Measurements from ENCODE around the gene ENKD1. TPM values are rescaled to one million over a fixed set of nuclear protein-coding genes. Genes with fewer than 3 reads are reported as not detected.

ENKD1 gene
- total RNA-seq, 2 donors from 2014 or later: 9.2 to 12.3 TPM

- Histone ChIP-seq H3K9me3 (no peaks in the 10 kb centered on the region), H3K4me3 (no peak overlapping the region), H3K4me1 (peaks cover 0 to 41% of the 10 kb centered on the region in 2 donors), H3K27ac (no peak overlapping the region), H3K27me3 (no peaks in the 10 kb centered on the region), H3K36me3 (no peaks in the 10 kb centered on the region)
- DNase-seq (ENCODE audit: low spot score): no peak
- TF ChIP-seq CTCF (IDR thresholded peaks at IDR 0.05): no peak
Observed at GRCh38 chr16:67664258-67664657, 2.3 kb downstream of the ENKD1 start.

GRCh38 chr16:67663877-67664222 is 2.7 kb downstream of the ENKD1 start:
- DNase-seq (ENCODE audit: low spot score): no peak
- Histone ChIP-seq H3K27ac (no peak overlapping the region), H3K9me3 (no peaks in the 10 kb centered on the region), H3K4me1 (peaks cover 0 to 45% of the 10 kb centered on the region in 2 donors), H3K27me3 (no peaks in the 10 kb centered on the region), H3K36me3 (no peaks in the 10 kb centered on the region), H3K4me3 (no peak overlapping the region)
- no peak for TF ChIP-seq CTCF (IDR thresholded peaks at IDR 0.05)

- H3K4me3 ChIP-seq: no peak overlapping the region
- DNase-seq (ENCODE audit: low spot score): no peak
- TF ChIP-seq CTCF (IDR thresholded peaks at IDR 0.05): no peak
- H3K36me3 ChIP-seq: no peaks in the 10 kb centered on the region
- no peaks in the 10 kb centered on the region for H3K9me3 ChIP-seq
- H3K27me3 ChIP-seq: no peaks in the 10 kb centered on the region
- H3K27ac ChIP-seq: no peak overlapping the region
- peaks cover 0 to 48% of the 10 kb centered on the region in 2 donors for H3K4me1 ChIP-seq
Observed at GRCh38 chr16:67663151-67663876, 3.2 kb downstream of the ENKD1 start.

- Histone ChIP-seq H3K27ac (no peak overlapping the region), H3K4me1 (peaks cover 0 to 42% of the 10 kb centered on the region in 2 donors), H3K9me3 (no peaks in the 10 kb centered on the region), H3K36me3 (no peaks in the 10 kb centered on the region), H3K27me3 (no peaks in the 10 kb centered on the region), H3K4me3 (no peak overlapping the region)
- no peak for TF ChIP-seq CTCF (IDR thresholded peaks at IDR 0.05)
- no peak for DNase-seq (ENCODE audit: low spot score)
Observed at GRCh38 chr16:67662653-67663010, 3.9 kb downstream of the ENKD1 start.

GRCh38 chr16:67661886-67662652 is 4.5 kb downstream of the ENKD1 start:
- Histone ChIP-seq H3K4me1 (peaks cover 0 to 36% of the 10 kb centered on the region in 2 donors), H3K27ac (no peak overlapping the region), H3K9me3 (no peaks in the 10 kb centered on the region), H3K4me3 (no peak overlapping the region), H3K36me3 (no peaks in the 10 kb centered on the region), H3K27me3 (no peaks in the 10 kb centered on the region)
- DNase-seq (ENCODE audit: low spot score): no peak
- no peak for TF ChIP-seq CTCF (IDR thresholded peaks at IDR 0.05)
